Measurements from ENCODE around the gene DDX21. TPM values are rescaled to one million over a fixed set of nuclear protein-coding genes. Genes with fewer than 3 reads are reported as not detected.
"Not testable (repeated sequence)": the region's sequence is repeated elsewhere in the genome, so short reads cannot be mapped to it uniquely, and the experiment has no call there.

DDX21 gene
- 121 and 145 TPM in 2 replicates for total RNA-seq (2014; rRNA removed; shearing (Covaris generic))

DNA sequence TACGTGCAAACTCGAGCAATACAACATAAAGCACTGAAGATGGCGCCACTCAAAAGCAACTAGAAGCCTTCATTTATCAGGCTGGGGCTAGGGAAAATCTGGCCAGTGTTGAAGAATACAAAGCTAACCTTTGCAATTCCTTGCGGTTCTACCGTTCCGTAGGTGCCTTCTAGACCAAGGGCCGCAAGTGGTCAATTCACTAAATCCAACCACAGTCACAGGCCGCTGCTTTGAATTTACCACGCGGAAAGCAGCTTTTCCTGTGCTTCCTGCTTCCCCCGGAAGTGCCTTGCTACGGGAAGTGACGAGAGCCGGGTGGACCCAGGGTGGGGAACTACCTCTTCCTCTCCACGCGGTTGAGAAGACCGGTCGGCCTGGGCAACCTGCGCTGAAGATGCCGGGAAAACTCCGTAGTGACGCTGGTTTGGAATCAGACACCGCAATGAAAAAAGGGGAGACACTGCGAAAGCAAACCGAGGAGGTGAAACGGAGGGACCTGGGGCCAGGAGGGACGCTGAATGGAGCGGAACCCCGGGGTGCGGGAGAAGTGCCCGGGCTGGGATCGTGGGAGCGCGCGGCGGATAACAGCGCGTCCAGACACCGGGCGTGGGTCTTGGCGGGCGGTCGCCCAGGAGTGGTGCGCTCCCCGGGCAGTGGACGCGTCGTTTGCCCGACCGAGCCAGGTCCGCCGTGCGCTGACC, at the start of gene DDX21:
Gene DDX21 (plus strand): TSS at position 339 of the 701 bp plus-strand sequence. CDS start 56 bp downstream, at position 395.
- DNase-seq = peak; percentile 92
- H3K27me3 ChIP-seq (ENCODE audit: control insufficient read depth, insufficient read depth, low read length) = no peaks in the 10 kb centered on the region
- peaks cover 9% of the 10 kb centered on the region for H3K36me3 ChIP-seq (replicated peaks; ENCODE audit: control insufficient read depth, insufficient read depth, low read length)
- peak within 1 kb of the TSS; percentile 100 for H3K4me3 ChIP-seq (ENCODE audit: insufficient read depth, low read depth, low read length)

DNA sequence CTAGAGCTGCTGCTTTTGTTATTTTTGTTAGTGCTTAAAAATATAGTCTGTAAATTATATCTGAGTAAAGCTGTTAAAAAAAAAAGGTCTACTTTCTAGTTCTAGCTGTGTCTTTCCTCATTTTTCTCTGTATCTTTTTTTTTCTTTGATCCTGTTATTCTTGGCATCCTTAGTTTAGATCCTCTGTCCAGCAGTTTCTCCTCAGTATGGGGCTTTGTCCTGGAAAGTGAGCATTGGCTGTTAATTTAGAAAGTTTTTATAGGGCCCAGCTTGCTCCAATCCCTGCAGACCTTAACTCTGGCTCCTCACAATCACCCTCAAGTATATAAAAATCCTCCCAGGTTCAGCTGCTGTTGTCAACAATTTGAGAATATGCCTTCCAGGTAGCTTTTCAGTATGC, 31.4 kb upstream of the DDX21 start:
- no peaks in the 10 kb centered on the region for H3K27me3 ChIP-seq (ENCODE audit: control insufficient read depth, insufficient read depth, low read length)
- H3K36me3 ChIP-seq (replicated peaks; ENCODE audit: control insufficient read depth, insufficient read depth, low read length) = peaks cover 4% of the 10 kb centered on the region
- H3K4me3 ChIP-seq (ENCODE audit: insufficient read depth, low read depth, low read length) = no peak overlapping the region
- DNase-seq = no peak

DNA sequence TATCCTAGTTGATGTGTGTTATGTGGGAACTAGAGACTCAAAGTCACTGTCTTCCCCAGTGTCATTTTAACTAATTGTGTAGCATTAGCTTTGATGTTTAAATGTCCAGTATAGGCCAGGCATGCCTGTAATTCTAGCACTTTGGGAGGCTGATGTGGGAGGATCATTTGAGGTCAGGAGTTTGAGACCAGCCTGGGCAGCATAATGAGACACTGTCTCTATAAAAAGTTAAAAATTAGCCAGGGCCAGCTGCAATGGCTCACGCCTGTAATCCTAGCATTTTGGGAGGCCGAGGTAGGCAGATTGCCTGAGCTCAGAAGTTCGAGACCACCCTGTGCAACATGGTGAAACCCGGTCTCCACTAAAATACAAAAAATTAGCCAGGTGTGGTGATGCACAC, 30.5 kb upstream of the DDX21 start:
- Histone ChIP-seq H3K27me3 (ENCODE audit: control insufficient read depth, insufficient read depth, low read length) (no peaks in the 10 kb centered on the region), H3K4me3 (ENCODE audit: insufficient read depth, low read depth, low read length) (no peak overlapping the region), H3K36me3 (replicated peaks; ENCODE audit: control insufficient read depth, insufficient read depth, low read length) (no peaks in the 10 kb centered on the region; the same call in none of the 2 replicates)
- no peak for DNase-seq

DNA sequence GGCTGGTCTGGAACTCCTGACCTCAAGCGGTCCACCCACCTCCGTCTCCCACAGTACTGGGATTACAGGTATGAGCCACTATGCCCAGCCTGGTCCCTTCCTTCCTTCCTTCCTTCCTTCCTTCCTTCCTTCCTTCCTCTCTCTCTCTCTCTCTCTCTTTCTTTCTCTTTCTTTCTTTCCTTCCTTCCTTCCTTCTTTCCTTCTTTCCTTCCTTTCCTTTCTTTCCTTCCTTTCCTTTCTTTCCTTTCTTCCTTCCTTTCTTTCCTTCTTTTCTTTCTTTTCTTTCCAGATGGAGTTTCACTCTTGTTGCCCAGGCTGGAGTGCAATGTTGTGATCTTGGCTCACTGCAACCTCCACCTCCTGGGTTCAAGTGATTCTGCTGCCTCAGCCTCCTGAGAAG, 26.8 kb upstream of the DDX21 start:
- H3K36me3 ChIP-seq (replicated peaks; ENCODE audit: control insufficient read depth, insufficient read depth, low read length); H3K4me3 ChIP-seq (ENCODE audit: insufficient read depth, low read depth, low read length); H3K27me3 ChIP-seq (ENCODE audit: control insufficient read depth, insufficient read depth, low read length); DNase-seq: not testable (repeated sequence)

DNA sequence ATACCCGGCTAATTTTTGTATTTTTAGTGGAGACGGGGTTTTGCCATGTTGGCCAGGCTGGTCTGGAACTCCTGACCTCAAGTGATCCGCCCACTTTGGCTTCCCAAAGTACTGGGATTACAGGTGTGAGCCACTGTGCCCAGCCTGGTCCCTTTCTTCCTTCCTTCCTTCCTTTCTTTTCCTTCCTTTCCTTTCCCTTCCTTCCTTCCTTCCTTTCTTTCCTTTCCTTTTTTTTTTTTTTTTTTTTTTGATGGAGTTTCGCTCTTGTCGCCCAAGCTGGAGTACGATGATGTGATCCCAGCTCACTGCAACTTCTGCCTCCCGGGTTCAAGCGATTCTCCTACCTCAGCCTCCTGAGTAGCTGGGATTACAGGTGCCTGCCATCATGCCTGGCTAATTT, 26.1 kb upstream of the DDX21 start:
- not testable (repeated sequence) for H3K36me3 ChIP-seq (replicated peaks; ENCODE audit: control insufficient read depth, insufficient read depth, low read length); H3K4me3 ChIP-seq (ENCODE audit: insufficient read depth, low read depth, low read length); H3K27me3 ChIP-seq (ENCODE audit: control insufficient read depth, insufficient read depth, low read length); DNase-seq

DNA sequence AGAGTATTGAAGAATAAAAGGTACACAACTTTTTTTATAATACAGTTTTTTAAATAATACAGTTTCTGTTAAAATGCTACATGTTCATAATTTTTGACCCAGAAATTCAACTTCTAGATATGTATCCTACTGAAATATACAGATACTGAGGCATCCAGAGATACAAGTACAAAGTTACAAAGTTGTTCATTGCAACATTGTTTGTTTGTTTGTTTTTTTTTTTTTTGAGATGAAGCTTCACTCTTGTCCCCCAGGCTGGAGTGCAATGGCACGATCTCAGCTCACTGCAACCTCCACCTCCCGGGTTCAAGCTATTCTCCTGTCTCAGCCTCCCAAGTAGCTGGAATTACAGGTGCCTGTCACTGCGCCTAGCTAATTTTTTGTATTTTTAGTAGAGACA, 23.1 kb upstream of the DDX21 start:
- H3K4me3 ChIP-seq (ENCODE audit: insufficient read depth, low read depth, low read length); H3K36me3 ChIP-seq (replicated peaks; ENCODE audit: control insufficient read depth, insufficient read depth, low read length); DNase-seq; H3K27me3 ChIP-seq (ENCODE audit: control insufficient read depth, insufficient read depth, low read length): not testable (repeated sequence)

DNA sequence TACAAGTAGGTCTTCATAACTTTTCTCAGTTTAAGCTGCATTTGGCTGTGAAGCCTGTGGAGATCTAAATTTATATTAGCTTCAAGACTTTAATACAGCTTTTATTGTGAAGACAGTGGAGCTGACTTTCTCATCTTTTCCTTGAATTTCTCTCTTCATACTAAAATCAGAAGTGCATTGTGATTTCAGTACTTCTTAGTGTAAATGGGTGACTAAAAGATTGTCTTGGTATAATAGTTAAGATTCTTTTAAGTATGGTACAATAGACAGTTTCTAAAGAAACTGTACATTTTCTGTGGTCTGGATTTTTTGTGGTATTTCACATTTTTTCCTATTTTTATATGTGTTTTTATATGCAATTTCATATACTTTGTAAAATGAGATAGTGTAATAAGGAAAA, 21.0 kb upstream of the DDX21 start:
- Histone ChIP-seq H3K36me3 (replicated peaks; ENCODE audit: control insufficient read depth, insufficient read depth, low read length) (peaks cover 8% of the 10 kb centered on the region), H3K27me3 (ENCODE audit: control insufficient read depth, insufficient read depth, low read length) (no peaks in the 10 kb centered on the region), H3K4me3 (ENCODE audit: insufficient read depth, low read depth, low read length) (no peak overlapping the region)
- DNase-seq = no peak

DNA sequence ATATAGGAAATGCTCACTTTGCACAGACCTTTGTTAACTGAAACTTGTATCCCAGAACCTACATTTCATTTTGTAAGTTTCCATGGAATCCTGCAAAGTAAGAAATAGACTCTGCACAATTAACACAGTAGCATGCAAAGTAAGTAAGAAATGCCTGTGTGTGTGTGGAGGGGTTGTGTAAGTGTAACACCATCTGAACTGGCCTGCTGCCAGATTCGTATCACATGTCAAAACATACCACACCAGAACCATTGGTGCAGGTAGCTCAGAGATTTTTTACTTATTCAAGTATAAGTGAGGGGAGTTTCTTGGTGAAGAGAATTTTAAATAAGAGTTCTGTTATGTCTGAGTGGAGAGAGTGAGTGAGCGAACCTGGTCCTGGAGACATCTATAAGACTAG, 17.9 kb upstream of the DDX21 start:
- H3K4me3 ChIP-seq (ENCODE audit: insufficient read depth, low read depth, low read length) = no peak overlapping the region
- DNase-seq = no peak
- no peaks in the 10 kb centered on the region for H3K27me3 ChIP-seq (ENCODE audit: control insufficient read depth, insufficient read depth, low read length)
- H3K36me3 ChIP-seq (replicated peaks; ENCODE audit: control insufficient read depth, insufficient read depth, low read length) = peaks cover 7% of the 10 kb centered on the region

DNA sequence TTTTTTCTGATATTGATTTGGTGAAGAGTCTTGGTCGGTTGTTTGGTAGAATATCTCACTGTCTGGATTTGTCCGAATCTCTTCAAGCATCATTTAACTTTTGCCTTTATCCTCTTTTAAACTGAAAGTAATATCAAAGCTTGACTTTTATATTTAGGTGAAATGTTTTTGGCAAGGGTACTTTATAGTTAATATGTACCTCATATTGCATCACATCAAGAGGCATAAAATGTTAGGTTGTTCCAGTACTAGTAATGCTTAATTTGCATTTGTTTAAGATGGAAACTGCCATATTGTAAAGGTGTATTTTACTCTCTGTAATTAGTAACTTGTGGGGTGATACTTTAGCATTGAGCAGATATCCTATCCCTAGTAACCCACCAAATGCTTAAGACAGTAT, 17.1 kb upstream of the DDX21 start:
- no peak for DNase-seq
- Histone ChIP-seq H3K36me3 (replicated peaks; ENCODE audit: control insufficient read depth, insufficient read depth, low read length) (peaks cover 7% of the 10 kb centered on the region), H3K4me3 (ENCODE audit: insufficient read depth, low read depth, low read length) (no peak overlapping the region), H3K27me3 (ENCODE audit: control insufficient read depth, insufficient read depth, low read length) (no peaks in the 10 kb centered on the region)

DNA sequence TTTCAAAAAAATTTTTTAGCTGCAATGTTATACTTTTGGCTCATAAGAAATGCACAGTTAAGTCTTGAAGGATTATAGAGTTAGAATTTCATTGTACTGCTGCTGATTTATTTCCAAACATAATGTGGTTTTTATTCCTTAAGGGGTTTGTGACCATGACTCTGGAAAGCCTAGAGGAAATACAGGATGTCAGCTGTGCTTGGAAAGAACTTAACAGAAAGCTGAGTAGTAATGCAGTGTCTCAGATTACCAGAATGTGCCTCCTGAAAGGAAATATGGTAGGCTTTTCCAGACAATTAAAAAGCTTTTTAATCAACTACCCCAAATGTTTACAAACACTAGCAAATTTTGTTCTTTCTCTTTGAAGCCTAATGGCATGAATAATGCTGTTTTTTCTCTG, 15.1 kb upstream of the DDX21 start:
- H3K36me3 ChIP-seq (replicated peaks; ENCODE audit: control insufficient read depth, insufficient read depth, low read length) = not testable (repeated sequence)

DNA sequence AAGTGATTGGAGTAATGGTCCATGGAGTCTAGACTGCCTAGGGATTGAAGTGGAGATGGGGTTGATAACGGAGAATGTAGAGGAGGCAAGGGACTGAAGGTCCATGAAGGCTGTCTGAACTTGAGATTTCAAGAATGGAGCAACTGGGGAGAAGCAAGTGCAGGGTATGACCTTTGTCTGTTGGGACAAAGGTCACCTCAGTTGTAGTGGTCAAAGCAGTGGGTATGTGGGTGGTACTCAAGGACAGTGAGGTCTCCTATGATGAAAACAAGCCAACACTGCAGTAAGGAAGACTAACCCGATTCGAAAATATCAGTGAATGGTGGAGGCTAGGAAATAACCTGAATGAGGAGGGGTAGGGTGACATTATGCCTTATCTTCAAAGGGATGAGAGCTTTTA, 5.4 kb upstream of the DDX21 start:
- no peak for DNase-seq
- H3K4me3 ChIP-seq (ENCODE audit: insufficient read depth, low read depth, low read length) = no peak overlapping the region
- peaks cover 4% of the 10 kb centered on the region for H3K36me3 ChIP-seq (replicated peaks; ENCODE audit: control insufficient read depth, insufficient read depth, low read length)
- no peaks in the 10 kb centered on the region for H3K27me3 ChIP-seq (ENCODE audit: control insufficient read depth, insufficient read depth, low read length)

More for the DNA sequence above, 15.1 kb upstream of the DDX21 start:
- not testable (repeated sequence) for H3K27me3 ChIP-seq (ENCODE audit: control insufficient read depth, insufficient read depth, low read length); DNase-seq; H3K4me3 ChIP-seq (ENCODE audit: insufficient read depth, low read depth, low read length)

DNA sequence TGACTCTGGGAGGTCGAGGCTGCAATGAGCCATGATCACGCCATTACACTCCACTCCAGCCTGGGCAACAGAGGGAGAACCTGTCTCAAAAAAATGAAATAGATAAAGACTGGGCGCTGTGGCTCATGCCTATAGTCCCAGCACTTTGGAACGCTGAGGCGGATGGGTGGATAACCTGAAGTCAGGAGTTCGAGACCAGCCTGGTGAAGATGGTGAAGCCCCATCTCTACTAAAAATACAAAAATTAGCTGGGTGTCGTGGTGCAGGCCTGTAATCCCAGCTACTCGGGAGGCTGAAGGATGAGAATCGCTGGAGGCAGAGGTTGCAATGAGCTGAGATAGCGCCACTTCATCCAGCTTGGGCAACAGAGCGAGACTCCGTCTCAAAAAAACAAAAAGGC, 1.1 kb upstream of the DDX21 start:
- H3K27me3 ChIP-seq (ENCODE audit: control insufficient read depth, insufficient read depth, low read length) = no peaks in the 10 kb centered on the region
- H3K4me3 ChIP-seq (ENCODE audit: insufficient read depth, low read depth, low read length) = no peak overlapping the region; the same call in 1 of the 2 replicates
- peaks cover 3% of the 10 kb centered on the region for H3K36me3 ChIP-seq (replicated peaks; ENCODE audit: control insufficient read depth, insufficient read depth, low read length)
- DNase-seq = no peak

DNA sequence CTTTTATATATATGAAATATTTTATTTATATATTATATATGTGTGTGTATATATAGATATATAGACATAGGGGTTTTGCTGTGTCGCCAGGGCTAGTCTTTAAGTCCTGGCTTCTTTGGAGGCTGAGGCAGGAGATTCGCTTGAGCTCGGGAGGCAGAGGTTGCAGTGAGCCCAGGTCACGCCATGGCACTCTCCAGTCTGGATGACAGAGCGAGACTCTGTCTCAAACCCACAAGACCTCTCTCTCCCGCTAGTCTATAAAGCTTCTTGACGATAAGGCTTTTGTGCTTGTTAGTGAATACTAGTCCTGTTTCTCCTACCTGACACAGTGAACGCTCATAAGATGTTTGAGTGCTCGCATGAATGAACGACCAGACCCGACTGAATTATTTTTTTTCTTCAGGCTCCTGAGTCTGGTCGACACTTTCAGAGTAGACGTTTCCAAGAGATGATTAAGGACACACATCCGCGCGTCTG, 577 bp upstream of the DDX21 start:
- peak; percentile 35 for DNase-seq
- peaks cover 7% of the 10 kb centered on the region for H3K36me3 ChIP-seq (replicated peaks; ENCODE audit: control insufficient read depth, insufficient read depth, low read length)
- no peaks in the 10 kb centered on the region for H3K27me3 ChIP-seq (ENCODE audit: control insufficient read depth, insufficient read depth, low read length)
- H3K4me3 ChIP-seq (ENCODE audit: insufficient read depth, low read depth, low read length) = peak overlapping the region; percentile 100

DNA sequence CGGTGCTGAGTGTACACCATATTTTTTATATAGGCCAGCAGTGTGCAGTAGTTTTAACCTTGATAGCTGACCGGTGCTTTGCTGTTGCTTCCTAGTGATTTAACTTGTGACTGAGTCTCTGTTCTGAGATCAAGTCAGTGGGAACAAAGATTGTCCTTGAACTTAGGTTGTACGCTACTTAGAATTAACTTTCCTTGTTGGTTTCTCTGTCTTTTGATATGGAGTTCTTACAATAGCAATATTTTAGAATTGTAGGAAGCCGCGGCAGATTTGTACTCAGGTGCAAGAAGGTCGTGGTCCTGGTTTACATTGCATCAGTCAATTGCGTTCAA, 1.3 kb downstream of the DDX21 start:
- Histone ChIP-seq H3K36me3 (replicated peaks; ENCODE audit: control insufficient read depth, insufficient read depth, low read length) (peaks cover 15% of the 10 kb centered on the region), H3K27me3 (ENCODE audit: control insufficient read depth, insufficient read depth, low read length) (no peaks in the 10 kb centered on the region), H3K4me3 (ENCODE audit: insufficient read depth, low read depth, low read length) (peak overlapping the region; percentile 100)
- no peak for DNase-seq

DNA sequence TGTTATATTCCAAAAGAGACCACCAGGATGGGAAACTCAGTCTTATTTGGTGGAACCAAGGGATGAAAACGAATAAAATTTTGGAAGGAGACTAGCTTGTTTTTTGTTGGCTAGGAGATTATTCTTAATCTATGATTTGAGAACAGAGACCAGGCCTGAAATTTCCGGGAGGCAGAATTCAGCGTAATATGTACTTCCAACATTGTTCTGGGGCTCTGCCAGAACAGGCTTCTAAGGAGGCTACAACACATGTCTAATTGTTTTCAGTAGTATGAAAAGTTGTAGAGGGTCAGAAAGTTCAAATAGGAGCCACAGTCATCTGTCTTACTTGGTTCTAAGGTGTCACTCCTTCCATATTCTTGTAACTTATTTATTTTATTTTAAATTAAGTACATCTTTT, 1.7 kb downstream of the DDX21 start:
- Histone ChIP-seq H3K36me3 (replicated peaks; ENCODE audit: control insufficient read depth, insufficient read depth, low read length) (peaks cover 19% of the 10 kb centered on the region), H3K27me3 (ENCODE audit: control insufficient read depth, insufficient read depth, low read length) (no peaks in the 10 kb centered on the region), H3K4me3 (ENCODE audit: insufficient read depth, low read depth, low read length) (peak overlapping the region; percentile 100)
- no peak for DNase-seq
